Lower leg skin (tissue), 3 donors: Measurements from ENCODE around the gene BEAN1.

Experiments used
- POLR2A ChIP-seq, 2 donors: fragments of 450-650 bp; IDR thresholded peaks; one replicate each; pipeline ENCODE4 v1.6.1; 2016 to 2017; ENCODE audit warnings: antibody characterized with exemption in 2 of 2, mild to moderate bottlenecking in 1 of 2, moderate library complexity in 1 of 2
- TF ChIP-seq, protein P1 (sequence below), 3 donors: fragments of 450-650 bp; IDR thresholded peaks; one replicate each; pipeline ENCODE4 v1.5.1; 2016; ENCODE audit warnings: antibody characterized with exemption in 3 of 3, mild to moderate bottlenecking in 3 of 3, moderate library complexity in 2 of 3

GRCh38 chr16:66507731-66508239 lies 80.7 kb downstream of the BEAN1 start:
- TF ChIP-seq, protein P1, sequence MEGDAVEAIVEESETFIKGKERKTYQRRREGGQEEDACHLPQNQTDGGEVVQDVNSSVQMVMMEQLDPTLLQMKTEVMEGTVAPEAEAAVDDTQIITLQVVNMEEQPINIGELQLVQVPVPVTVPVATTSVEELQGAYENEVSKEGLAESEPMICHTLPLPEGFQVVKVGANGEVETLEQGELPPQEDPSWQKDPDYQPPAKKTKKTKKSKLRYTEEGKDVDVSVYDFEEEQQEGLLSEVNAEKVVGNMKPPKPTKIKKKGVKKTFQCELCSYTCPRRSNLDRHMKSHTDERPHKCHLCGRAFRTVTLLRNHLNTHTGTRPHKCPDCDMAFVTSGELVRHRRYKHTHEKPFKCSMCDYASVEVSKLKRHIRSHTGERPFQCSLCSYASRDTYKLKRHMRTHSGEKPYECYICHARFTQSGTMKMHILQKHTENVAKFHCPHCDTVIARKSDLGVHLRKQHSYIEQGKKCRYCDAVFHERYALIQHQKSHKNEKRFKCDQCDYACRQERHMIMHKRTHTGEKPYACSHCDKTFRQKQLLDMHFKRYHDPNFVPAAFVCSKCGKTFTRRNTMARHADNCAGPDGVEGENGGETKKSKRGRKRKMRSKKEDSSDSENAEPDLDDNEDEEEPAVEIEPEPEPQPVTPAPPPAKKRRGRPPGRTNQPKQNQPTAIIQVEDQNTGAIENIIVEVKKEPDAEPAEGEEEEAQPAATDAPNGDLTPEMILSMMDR (IDR thresholded peaks at IDR 0.05), result no peak
- no peak for TF ChIP-seq POLR2A (IDR thresholded peaks at IDR 0.05)
